Keratinocyte (primary cell): ENCODE data around the gene GNPTAB.

Source experiments
- CTCF ChIP-seq, 3 experiments: IDR thresholded peaks in 1 of 3; conservative IDR thresholded peaks in 1 of 3; optimal IDR thresholded peaks in 1 of 3; 2 replicates in 2 of 3; 3 replicates in 1 of 3; pipeline versions ENCODE3 to v1.5.1; 2011; ENCODE audit warnings: low read length in 3 of 3, mild to moderate bottlenecking in 3 of 3, moderate library complexity in 2 of 3, control low read depth in 1 of 3, inconsistent platforms in 1 of 3; ENCODE audit not compliant: insufficient read depth in 2 of 3; ENCODE audit errors: extremely low read depth in 1 of 3
- EZH2 ChIP-seq: IDR thresholded peaks from one replicate; pipeline ENCODE4 v1.6.1; 2012; ENCODE audit warnings: inconsistent platforms, mild to moderate bottlenecking, low read length, moderate library complexity

GRCh38 chr12:101862245-101862644 is 31.5 kb upstream of the GNPTAB start:
- TF ChIP-seq CTCF (optimal IDR thresholded peaks at IDR 0.05 in 1 of 3, IDR thresholded peaks at IDR 0.05 in 1 of 3, conservative IDR thresholded peaks at IDR 0.05 in 1 of 3; ENCODE audit: extremely low read depth in 1 of 3, insufficient read depth in 2 of 3, low read length in 3 of 3) = no peak
- TF ChIP-seq EZH2 = no peak
